NB4 (cell line): ENCODE measurements around the gene BCAS3.

Source experiments
- DNase-seq: peaks from one replicate; pipeline ENCODE4 v3.0.0; 2010; ENCODE audit warnings: low read depth
- H3K4me3 ChIP-seq: one replicate; pipeline ENCODE4 v1.5.1; 2011; ENCODE audit warnings: mild to moderate bottlenecking, low read depth, low read length, moderate library complexity
- MAX ChIP-seq: IDR thresholded peaks from 2 replicates; pipeline ENCODE4 v1.6.1; 2011; ENCODE audit warnings: low read depth, low read length
- MYC ChIP-seq: IDR thresholded peaks from 2 replicates; pipeline ENCODE4 v1.6.1; 2011; ENCODE audit warnings: low read depth, low read length
- POLR2A ChIP-seq: IDR thresholded peaks from 2 replicates; pipeline ENCODE4 v1.6.1; 2011; ENCODE audit warnings: mild to moderate bottlenecking; ENCODE audit not compliant: insufficient read length; ENCODE audit errors: extremely low read depth
- TF ChIP-seq, protein P1 (sequence below): IDR thresholded peaks from one replicate; pipeline ENCODE4 v1.5.1; 2012; ENCODE audit warnings: low read depth, low read length

Gene BCAS3

DNA sequence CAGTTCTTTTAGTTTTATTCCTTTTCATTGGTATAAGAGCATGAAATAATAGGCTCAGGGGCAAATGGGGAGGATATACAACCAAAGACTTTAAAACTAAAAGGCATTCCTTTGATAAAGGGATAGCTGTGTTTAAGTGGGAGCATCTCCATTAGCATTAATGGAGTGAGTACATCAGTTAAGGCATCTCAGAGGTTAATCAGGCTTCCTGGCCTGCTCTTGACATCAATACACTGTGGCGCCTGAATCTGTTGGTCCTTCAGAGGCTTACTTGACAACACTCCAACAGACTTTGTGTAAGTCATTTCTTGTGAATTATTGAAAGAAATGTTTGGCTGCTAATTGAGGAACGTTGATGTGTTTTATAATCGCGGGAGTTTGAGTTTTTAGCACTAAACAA is 230.7 kb downstream of the BCAS3 start:
- no peak overlapping the region for H3K4me3 ChIP-seq
- no peak for DNase-seq
- TF ChIP-seq POLR2A (no peak), MYC (no peak), MAX (no peak)
- TF ChIP-seq, protein P1, sequence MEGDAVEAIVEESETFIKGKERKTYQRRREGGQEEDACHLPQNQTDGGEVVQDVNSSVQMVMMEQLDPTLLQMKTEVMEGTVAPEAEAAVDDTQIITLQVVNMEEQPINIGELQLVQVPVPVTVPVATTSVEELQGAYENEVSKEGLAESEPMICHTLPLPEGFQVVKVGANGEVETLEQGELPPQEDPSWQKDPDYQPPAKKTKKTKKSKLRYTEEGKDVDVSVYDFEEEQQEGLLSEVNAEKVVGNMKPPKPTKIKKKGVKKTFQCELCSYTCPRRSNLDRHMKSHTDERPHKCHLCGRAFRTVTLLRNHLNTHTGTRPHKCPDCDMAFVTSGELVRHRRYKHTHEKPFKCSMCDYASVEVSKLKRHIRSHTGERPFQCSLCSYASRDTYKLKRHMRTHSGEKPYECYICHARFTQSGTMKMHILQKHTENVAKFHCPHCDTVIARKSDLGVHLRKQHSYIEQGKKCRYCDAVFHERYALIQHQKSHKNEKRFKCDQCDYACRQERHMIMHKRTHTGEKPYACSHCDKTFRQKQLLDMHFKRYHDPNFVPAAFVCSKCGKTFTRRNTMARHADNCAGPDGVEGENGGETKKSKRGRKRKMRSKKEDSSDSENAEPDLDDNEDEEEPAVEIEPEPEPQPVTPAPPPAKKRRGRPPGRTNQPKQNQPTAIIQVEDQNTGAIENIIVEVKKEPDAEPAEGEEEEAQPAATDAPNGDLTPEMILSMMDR, result no peak

GRCh38 chr17:60909405-60909804 is 231.8 kb downstream of the BCAS3 start:
- H3K4me3 ChIP-seq, result no peak overlapping the region
- TF ChIP-seq POLR2A, result no peak
- DNase-seq, result no peak

DNA sequence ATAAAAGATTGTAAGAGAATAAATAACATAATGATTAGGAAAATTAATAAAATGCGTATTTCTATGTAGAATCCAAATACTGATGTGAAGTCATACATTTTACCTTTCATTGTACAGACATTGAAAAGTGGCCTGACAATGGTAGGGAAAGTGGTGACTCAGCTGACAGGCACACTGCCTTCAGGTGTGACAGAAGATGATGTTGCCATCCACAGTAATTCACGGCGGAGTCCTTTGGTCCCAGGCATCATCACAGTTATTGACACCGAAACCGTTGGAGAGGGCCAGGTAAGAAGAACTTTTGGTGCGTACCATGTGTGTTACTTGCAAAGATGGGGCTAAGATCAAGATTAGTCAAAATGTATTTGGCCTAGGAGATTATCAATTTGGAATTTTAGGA is 232.8 kb downstream of the BCAS3 start:
- no peak for DNase-seq
- TF ChIP-seq POLR2A, result no peak
- TF ChIP-seq, protein P1, result no peak
- no peak for TF ChIP-seq MAX
- H3K4me3 ChIP-seq, result no peak overlapping the region

DNA sequence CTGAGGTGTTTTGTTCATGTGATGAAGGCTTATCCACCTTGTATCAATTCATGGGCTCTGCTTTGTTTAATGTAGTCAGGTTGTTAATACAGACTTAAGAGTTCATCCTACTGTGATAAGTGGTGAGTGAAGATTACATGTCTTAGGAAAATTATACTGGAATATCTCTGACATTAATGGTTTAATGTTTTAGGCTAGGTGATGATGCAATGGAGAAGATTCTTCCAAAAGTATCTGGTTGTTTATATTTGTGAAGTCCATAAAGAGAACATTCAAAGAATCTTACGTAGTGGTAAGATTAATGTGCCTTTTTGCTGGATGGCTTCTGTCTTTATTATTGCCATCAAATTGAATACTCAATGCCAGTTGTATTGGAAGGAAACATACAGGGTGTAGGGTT is 236.4 kb downstream of the BCAS3 start:
- DNase-seq, result no peak
- TF ChIP-seq MAX (no peak), MYC (no peak), POLR2A (no peak)
- TF ChIP-seq, protein P1, result no peak
- H3K4me3 ChIP-seq, result no peak overlapping the region

DNA sequence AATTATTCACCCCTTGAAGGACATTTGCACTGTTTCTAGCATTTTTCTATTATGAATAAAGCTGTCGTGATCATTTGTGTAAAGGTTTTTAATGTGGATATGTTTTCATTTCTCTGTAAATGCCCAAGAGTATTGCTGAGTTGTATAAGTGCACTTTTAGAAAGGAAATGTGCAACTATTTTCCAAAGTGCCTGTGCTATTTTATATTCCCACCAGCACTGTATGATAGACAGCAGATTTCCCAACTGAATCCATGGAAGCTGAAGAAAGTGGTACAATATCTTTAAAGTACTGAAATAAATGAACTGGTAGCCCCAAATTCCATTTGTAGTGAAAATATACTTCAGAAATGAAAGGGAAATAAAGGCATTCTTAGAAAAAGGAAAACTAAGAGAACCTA is 238.4 kb downstream of the BCAS3 start:
- TF ChIP-seq MAX (no peak), MYC (no peak), POLR2A (no peak)
- TF ChIP-seq, protein P1, result no peak
- no peak for DNase-seq

DNA sequence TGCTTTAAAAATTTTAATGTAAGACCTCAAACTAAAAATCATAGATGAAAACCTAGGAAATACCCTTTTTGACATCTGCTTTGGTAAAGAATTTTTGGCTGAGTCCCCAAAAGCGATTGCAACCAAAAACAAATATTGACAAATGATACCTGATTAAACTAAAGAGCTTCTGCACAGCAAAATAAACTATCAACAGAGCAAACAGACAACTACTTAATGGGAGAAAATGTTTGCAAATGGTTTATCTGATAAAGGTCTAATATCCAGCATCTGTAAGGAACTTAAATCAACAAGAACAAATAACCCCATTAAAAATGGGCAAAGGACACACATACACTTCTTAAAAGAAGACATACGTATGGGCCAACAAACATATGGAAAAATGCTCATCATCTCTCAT is 242.5 kb downstream of the BCAS3 start:
- no peak overlapping the region for H3K4me3 ChIP-seq
- no peak for DNase-seq
- TF ChIP-seq, protein P1, result no peak
- TF ChIP-seq MYC (no peak), POLR2A (no peak), MAX (no peak)

More for the DNA sequence above, 238.4 kb downstream of the BCAS3 start:
- H3K4me3 ChIP-seq, result no peak overlapping the region
